Measurements from ENCODE around the gene INHBC.
"Not testable (repeated sequence)": the region's sequence is repeated elsewhere in the genome, so short reads cannot be mapped to it uniquely, and the experiment has no call there.

Gene INHBC

GRCh38 chr12:57434517-57435223, at the start of gene INHBC:
TSS of gene INHBC (plus strand) at chr12:57434784. CDS start at chr12:57434887, 103 bp downstream.
- DNase-seq (ENCODE audit: low read depth in 2 of 2), result no peak

GRCh38 chr12:57385586-57385985, 49.0 kb upstream of the INHBC start:
- DNase-seq (ENCODE audit: low read depth in 2 of 2), result no peak

- DNase-seq (ENCODE audit: low read depth in 2 of 2), result no peak
Measured at GRCh38 chr12:57386187-57386720, 48.3 kb upstream of the INHBC start.

GRCh38 chr12:57388425-57388824, 46.2 kb upstream of the INHBC start:
- DNase-seq (ENCODE audit: low read depth in 2 of 2), result no peak

GRCh38 chr12:57389033-57389432, 45.6 kb upstream of the INHBC start:
- DNase-seq (ENCODE audit: low read depth in 2 of 2), result no peak

- no peak for DNase-seq (ENCODE audit: low read depth in 2 of 2)
Measured at GRCh38 chr12:57390174-57390573, 44.4 kb upstream of the INHBC start.

- no peak for DNase-seq (ENCODE audit: low read depth in 2 of 2)
Measured at GRCh38 chr12:57395121-57395520, 39.5 kb upstream of the INHBC start.

- DNase-seq (ENCODE audit: low read depth in 2 of 2), result no peak
Measured at GRCh38 chr12:57397441-57397840, 37.1 kb upstream of the INHBC start.

- DNase-seq (ENCODE audit: low read depth in 2 of 2), result not testable (repeated sequence)
Measured at GRCh38 chr12:57399718-57400463, 34.7 kb upstream of the INHBC start.

GRCh38 chr12:57401165-57401564, 33.4 kb upstream of the INHBC start:
- no peak for DNase-seq (ENCODE audit: low read depth in 2 of 2)

GRCh38 chr12:57402156-57402555, 32.4 kb upstream of the INHBC start:
- not testable (repeated sequence) for DNase-seq (ENCODE audit: low read depth in 2 of 2)

- no peak for DNase-seq (ENCODE audit: low read depth in 2 of 2)
Measured at GRCh38 chr12:57404966-57405640, 29.5 kb upstream of the INHBC start.

GRCh38 chr12:57410534-57410933, 24.1 kb upstream of the INHBC start:
- DNase-seq (ENCODE audit: low read depth in 2 of 2), result no peak

GRCh38 chr12:57414160-57414559, 20.4 kb upstream of the INHBC start:
- not testable (repeated sequence) for DNase-seq (ENCODE audit: low read depth in 2 of 2)

GRCh38 chr12:57415088-57415487, 19.5 kb upstream of the INHBC start:
- no peak for DNase-seq (ENCODE audit: low read depth in 2 of 2)

- no peak for DNase-seq (ENCODE audit: low read depth in 2 of 2)
Measured at GRCh38 chr12:57416039-57416996, 18.3 kb upstream of the INHBC start.

- no peak for DNase-seq (ENCODE audit: low read depth in 2 of 2)
Measured at GRCh38 chr12:57418255-57418654, 16.3 kb upstream of the INHBC start.

- DNase-seq (ENCODE audit: low read depth in 2 of 2), result no peak
Measured at GRCh38 chr12:57419495-57419894, 15.1 kb upstream of the INHBC start.

GRCh38 chr12:57420482-57420881, 14.1 kb upstream of the INHBC start:
- no peak for DNase-seq (ENCODE audit: low read depth in 2 of 2)

- not testable (repeated sequence) for DNase-seq (ENCODE audit: low read depth in 2 of 2)
Measured at GRCh38 chr12:57426948-57427347, 7.6 kb upstream of the INHBC start.

GRCh38 chr12:57428965-57429364, 5.6 kb upstream of the INHBC start:
- DNase-seq (ENCODE audit: low read depth in 2 of 2), result no peak
